NK-92 (cell line): ENCODE measurements around the gene JAKMIP1.

Source experiments
- DNase-seq: peaks from one replicate; lab custom pipeline; 2025; ENCODE audit not compliant: unreplicated experiment; lab: John Stamatoyannopoulos, UW

Gene JAKMIP1

DNA sequence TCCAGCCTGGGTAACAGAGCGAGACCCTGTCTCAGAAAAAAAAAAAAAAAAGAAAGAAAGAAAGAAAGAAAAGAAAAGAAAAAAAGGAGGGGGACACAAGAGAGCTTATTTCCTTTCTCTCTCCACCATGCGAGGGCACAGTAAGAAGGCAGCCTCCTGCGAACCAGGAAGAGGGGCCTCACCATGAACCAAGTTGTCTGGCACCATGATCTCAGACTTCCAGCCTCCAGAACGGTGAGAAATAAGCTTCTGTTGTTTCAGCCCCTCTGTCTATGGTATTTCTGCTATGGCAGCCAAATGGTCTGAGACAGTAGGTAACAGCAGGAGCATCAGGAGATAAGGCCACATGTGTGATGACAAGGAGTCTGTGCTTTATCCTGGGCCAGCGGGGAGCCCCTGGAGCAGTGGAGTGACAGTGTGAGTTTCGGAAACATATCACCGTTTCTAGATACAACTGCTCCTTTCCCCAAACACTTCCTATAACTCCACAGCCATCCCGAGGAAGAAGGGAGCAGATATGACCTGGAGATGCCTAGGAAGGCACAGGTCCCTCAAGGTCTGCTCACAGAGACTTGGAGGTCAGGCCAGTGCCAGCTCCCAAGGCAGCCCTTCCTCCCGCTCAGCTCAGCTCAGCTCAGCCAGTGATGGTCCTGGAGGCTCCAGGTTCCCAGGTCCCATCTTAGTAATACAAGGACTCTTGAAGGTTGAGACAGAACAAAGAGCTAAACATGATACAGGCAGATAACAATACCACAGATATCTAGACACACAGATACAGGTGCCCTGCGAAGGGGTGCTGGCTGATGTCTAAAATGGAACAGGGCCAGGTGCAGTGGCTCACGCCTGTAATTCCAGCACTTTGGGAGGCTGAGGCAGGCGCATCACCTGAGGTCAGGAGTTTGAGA is 17.7 kb downstream of the JAKMIP1 start:
- DNase-seq, result no peak

GRCh38 chr4:6180841-6181631 is 19.3 kb downstream of the JAKMIP1 start:
- DNase-seq, result no peak

GRCh38 chr4:6179362-6179761 is 21.0 kb downstream of the JAKMIP1 start:
- no peak for DNase-seq

- no peak for DNase-seq
These were observed 21.6 kb downstream of the JAKMIP1 start for GRCh38 chr4:6178757-6179156.

DNA sequence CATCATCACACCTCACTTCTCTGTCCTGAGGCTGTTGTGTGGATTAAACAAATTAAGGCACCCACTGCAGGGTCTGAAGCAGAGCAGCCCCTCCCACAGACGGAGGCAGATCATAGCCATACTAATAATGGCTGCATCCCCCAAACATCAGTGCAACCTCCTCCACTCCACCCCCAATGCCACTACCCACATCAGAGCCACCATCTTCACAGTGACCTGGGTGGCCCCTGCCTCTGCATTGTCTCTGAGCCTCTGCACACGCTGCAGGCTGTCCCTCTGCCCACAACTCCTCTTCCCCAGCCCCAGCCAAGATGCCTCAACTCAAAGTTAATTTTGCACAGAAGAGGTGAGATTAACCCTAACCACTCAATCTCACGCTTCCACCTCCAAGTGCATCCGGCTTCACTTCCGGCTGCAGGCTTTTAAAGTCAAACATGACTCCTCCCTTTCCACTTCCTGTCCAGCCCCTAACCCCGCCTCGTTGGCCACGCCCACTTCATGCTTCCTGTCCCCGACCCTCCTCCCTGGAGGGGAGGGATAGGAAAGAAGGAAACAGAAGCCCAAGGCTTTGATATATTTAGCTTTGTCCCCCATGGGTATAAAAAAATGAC is 22.7 kb downstream of the JAKMIP1 start:
- no peak for DNase-seq

DNA sequence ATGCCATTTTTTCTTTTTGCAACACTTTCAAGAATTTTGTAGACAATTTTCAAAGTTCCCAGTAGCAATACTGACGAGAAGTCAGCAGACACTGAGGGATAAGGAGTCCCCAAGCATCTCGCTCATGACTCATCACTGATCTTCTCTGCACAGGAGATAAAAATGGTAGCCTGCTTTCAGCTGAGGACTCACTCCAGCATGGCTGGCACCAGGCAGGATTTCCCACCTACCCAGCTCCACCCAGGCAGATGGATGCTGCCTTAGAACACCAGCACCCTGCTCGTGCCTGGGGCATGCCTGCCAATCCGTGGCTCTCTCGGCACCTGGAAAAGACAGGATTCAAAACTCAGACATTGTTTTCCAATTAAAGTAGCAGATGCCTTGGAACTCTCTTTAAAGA is 24.9 kb downstream of the JAKMIP1 start:
- DNase-seq, result no peak

DNA sequence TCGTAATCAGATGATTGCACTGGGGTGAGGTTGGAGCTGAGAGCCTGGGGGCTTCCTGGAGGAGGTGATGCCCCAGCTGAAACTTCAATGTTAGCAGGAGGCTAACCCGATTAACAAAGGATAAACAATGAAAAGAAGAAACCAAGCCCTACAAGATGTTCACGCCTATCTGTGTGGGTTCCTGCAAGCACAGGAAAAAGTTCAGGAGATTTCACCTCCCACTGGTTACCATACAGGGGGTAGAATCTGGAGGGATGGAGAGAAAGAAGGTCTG is 27.5 kb downstream of the JAKMIP1 start:
- no peak for DNase-seq

DNA sequence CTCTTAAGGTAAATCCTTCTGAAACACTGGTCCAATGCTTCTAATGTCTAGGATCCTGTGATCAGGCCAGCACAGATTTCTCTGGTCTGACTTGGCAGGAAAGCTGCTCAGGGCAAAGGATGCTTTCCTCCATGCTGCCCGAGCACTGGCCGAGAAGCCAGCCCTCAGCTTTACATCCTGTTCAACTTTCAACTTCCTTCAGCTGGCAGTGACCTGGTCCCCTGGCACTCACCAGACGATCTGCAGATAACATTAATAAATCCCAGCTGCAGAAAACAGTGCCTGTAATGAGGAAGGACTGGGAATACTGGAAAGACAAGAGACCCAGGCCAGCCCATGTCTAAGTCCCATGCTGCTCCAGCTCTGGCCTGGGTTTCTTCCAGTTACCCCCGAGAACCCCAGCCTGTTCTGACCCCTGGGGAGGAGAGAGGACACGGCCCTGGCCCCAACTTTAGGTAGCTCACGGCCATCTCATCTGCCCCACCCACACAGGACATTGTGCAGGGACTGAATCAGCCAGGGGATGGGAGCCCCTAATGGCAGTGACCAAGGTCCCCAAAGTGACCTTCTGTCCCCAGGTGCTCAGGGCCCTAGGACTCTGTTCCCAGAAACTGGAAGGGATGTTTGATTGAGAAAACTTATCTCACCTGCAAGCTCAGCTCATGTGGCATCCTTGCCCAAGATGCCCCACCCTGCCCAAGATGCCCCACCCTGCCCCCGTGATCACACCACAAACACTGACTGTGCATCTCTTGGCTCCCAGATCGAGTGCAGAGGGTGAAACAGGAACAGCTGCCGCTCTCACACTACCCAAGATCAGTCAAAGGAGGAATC is 28.0 kb downstream of the JAKMIP1 start:
- no peak for DNase-seq

DNA sequence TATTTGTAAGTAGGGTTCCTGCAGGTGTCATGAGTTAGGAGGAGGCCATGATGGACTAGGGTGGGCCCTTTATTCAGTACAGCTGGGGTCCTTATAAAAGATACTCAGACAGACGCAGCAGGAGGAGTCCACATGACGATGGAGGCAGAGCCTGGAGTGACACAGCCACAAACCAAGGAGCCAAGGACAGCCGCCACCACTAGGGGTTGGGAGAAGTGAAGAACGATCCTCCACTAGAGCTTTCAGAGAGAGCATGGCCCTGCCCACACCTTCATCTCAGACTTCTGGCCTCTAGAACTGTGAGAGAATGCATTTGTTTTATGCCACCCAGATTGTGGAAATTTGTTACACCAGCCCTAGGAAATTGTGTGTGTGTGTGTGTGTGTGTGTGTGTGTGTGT is 31.1 kb downstream of the JAKMIP1 start:
- DNase-seq, result no peak

GRCh38 chr4:6165766-6166165 is 34.6 kb downstream of the JAKMIP1 start:
- DNase-seq, result no peak

DNA sequence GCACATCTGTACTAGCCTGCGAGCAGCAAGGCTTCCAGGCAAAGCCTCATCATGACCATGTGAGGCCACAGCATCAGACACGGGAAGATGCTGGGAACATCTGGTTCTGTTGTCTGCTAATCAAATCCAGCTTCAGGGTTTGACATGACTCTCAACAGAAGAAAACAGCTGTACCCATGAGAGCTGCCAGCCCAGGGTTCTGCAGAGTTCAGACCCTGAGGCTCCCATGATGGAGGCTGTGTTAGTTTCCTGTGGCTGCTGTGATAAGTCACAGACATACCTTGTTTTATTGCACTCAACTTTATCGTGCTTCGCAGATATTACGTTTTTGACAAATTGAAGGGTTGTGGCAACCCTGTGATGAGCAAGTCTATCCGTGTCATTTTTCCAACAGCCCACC is 37.5 kb downstream of the JAKMIP1 start:
- no peak for DNase-seq

GRCh38 chr4:6161921-6162464 is 38.4 kb downstream of the JAKMIP1 start:
- DNase-seq, result no peak

DNA sequence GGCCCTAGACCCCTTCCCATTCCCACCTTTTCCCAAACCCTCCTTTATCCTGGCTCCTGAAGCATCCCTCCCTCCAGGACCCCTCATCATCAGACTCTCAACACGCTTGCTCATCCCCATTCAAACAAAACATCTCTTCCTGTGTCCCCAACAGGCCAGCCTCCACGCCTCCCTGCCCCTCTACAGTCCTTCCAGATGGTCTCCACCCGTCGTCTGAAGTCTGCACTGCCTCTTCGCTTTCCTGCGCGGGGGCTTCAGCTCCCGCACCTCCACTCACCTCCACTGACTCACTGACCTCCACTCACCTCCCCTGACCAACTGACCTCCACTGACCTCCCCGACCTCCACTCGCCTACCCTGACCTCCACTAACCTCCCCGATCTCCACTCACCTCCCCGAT is 39.8 kb downstream of the JAKMIP1 start:
- DNase-seq, result no peak

- no peak for DNase-seq
These were observed 42.4 kb downstream of the JAKMIP1 start for GRCh38 chr4:6157926-6158325.

DNA sequence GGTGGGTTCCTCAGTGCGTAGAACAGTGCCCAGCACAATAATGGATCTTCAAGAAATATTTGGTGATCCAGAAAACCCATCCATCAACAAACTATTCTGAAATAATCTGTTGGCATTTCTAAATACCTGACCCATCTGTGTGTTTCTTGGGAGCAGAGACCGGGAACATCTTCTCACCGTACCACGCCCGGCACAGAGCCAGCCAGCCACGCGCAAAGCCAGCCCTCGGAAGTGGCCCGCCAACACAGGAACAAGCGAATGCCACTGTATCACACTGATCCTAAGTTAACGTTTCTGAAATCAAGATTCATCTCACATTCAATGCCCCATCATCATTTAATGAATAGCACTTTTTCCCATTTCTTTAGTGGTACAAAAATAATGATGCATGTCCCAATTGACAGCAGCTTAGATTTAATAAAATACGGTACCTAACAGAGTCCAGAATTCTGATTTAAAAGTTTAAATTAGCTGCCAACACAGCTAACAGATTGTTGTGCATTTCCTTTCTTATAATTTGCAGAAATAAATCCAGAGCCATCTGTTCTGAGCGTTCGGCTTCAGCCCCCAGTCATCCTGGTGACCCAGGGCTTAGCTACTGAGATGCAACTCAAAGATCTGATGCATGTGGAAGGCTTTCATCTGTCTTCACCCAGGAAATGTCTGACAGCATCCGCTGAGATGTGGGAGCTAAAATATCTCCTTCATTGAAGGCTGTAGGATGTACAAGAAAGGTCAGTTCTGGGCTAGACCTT is 44.2 kb downstream of the JAKMIP1 start:
- DNase-seq, result no peak

GRCh38 chr4:6154875-6155274 is 45.5 kb downstream of the JAKMIP1 start:
- DNase-seq, result no peak

DNA sequence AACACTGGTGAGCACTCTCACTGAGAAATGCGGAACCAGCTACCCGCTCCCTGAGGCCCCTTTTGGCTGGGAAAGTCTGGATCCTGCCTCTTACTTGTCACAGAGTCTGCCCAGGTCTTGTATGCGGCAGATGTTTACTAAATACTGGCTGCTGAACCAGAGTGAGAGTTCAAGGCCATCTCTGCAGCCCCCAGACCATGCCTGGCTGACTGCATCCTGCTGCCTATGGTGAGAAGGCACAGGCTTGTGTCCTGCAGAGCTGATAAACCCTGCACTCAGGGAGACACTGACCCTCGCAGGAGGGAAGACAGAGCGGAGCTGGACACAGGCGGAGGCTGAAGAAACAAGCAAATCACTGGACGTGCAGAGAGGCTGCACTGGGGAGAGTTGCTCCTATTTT is 46.5 kb downstream of the JAKMIP1 start:
- no peak for DNase-seq

- DNase-seq, result no peak
These were observed 47.3 kb downstream of the JAKMIP1 start for GRCh38 chr4:6152869-6153705.

- no peak for DNase-seq
These were observed 50.2 kb downstream of the JAKMIP1 start for GRCh38 chr4:6150046-6150735.
